ENCODE measurements around the gene PROB1. TPM values are rescaled to one million over a fixed set of nuclear protein-coding genes. Genes with fewer than 3 reads are reported as not detected.
"Not testable (repeated sequence)": the region's sequence is repeated elsewhere in the genome, so short reads cannot be mapped to it uniquely, and the experiment has no call there.

Gene PROB1
- total RNA-seq, 8 experiments from 2014 or later: 0.56 to 3.8 (median 1.3) TPM

GRCh38 chr5:139378101-139378825, 16.6 kb downstream of the PROB1 start:
- WGBS, 10 experiments: 73 to 100% (median 97%) methylated on average over 1 to 6 of the region's 47 CpGs; no CpG with 5 or more reads in 4 of the 10 experiments
- in situ Hi-C loops (cut with MboI; ENCODE audit: low pct_unique_long_range_greater_than_20kb in 2 of 9, low sequenced_read_pairs in 9 of 9, unreplicated experiment in 9 of 9): no loop called here
- Histone ChIP-seq H3K4me3 (no peak overlapping the region), H3K27ac (no peak overlapping the region), H3K4me1 (replicated peaks in 1 of 2) (no peaks in the 10 kb centered on the region)
- ATAC-seq (replicated peaks in 6 of 8): peak in 2 of 8 experiments; percentile 5 to 60

- Histone ChIP-seq H3K27ac (no peak overlapping the region), H3K4me3 (no peak overlapping the region), H3K4me1 (replicated peaks in 1 of 2) (no peaks in the 10 kb centered on the region)
- in situ Hi-C loops (cut with MboI; ENCODE audit: low pct_unique_long_range_greater_than_20kb in 2 of 9, low sequenced_read_pairs in 9 of 9, unreplicated experiment in 9 of 9): no loop called here
- ATAC-seq (replicated peaks in 6 of 8): no peak
- WGBS, 10 experiments: 80 to 100% (median 100%) methylated on average over 1 to 3 of the region's 3 CpGs; no CpG with 5 or more reads in 5 of the 10 experiments
These were observed 17.7 kb downstream of the PROB1 start for GRCh38 chr5:139377226-139377625.

GRCh38 chr5:139376364-139376763, 18.5 kb downstream of the PROB1 start:
- no peak for ATAC-seq (replicated peaks in 6 of 8)
- H3K4me1 ChIP-seq (replicated peaks in 1 of 2): no peaks in the 10 kb centered on the region
- H3K27ac ChIP-seq: no peak overlapping the region
- in situ Hi-C loops (cut with MboI; ENCODE audit: low pct_unique_long_range_greater_than_20kb in 2 of 9, low sequenced_read_pairs in 9 of 9, unreplicated experiment in 9 of 9): no loop called here
- WGBS, 10 experiments: 80 to 100% (median 94%) methylated on average over 1 to 6 of the region's 7 CpGs; no CpG with 5 or more reads in 2 of the 10 experiments
- no peak overlapping the region for H3K4me3 ChIP-seq

GRCh38 chr5:139374909-139375308, 20.0 kb downstream of the PROB1 start:
- ATAC-seq (replicated peaks in 6 of 8): peak in 2 of 8 experiments; percentile 8 to 10

GRCh38 chr5:139371482-139372435, 23.1 kb downstream of the PROB1 start:
- 67 to 94% (median 87%) methylated on average over 1 to 7 of the region's 7 CpGs for WGBS, 10 experiments
- H3K27ac ChIP-seq: no peak overlapping the region
- no peak for ATAC-seq (replicated peaks in 6 of 8)
- H3K4me1 ChIP-seq (replicated peaks in 1 of 2): no peaks in the 10 kb centered on the region
- H3K4me3 ChIP-seq: no peak overlapping the region
- in situ Hi-C loops (cut with MboI; ENCODE audit: low pct_unique_long_range_greater_than_20kb in 2 of 9, low sequenced_read_pairs in 9 of 9, unreplicated experiment in 9 of 9): no loop called here

More at GRCh38 chr5:139374909-139375308, 20.0 kb downstream of the PROB1 start:
- H3K27ac ChIP-seq: no peak overlapping the region
- in situ Hi-C loops (cut with MboI; ENCODE audit: low pct_unique_long_range_greater_than_20kb in 2 of 9, low sequenced_read_pairs in 9 of 9, unreplicated experiment in 9 of 9): no loop called here
- H3K4me1 ChIP-seq (replicated peaks in 1 of 2): no peaks in the 10 kb centered on the region
- no peak overlapping the region for H3K4me3 ChIP-seq
- 80 to 100% (median 92%) methylated on average over 1 to 2 of the region's 2 CpGs; no CpG with 5 or more reads in 7 of the 10 experiments for WGBS, 10 experiments

GRCh38 chr5:139369181-139369580, 25.7 kb downstream of the PROB1 start:
- Histone ChIP-seq H3K27ac (no peak overlapping the region), H3K4me3 (no peak overlapping the region), H3K4me1 (replicated peaks in 1 of 2) (no peaks in the 10 kb centered on the region)
- ATAC-seq (replicated peaks in 6 of 8): peak in 1 of 8 experiments; percentile 53
- WGBS, 10 experiments: 71 to 100% (median 100%) methylated on average over 1 of the region's 1 CpG; no CpG with 5 or more reads in 4 of the 10 experiments
- in situ Hi-C loops (cut with MboI; ENCODE audit: low pct_unique_long_range_greater_than_20kb in 2 of 9, low sequenced_read_pairs in 9 of 9, unreplicated experiment in 9 of 9): no loop called here

- 46 to 100% (median 90%) methylated on average over 2 of the region's 2 CpGs; no CpG with 5 or more reads in 2 of the 10 experiments for WGBS, 10 experiments
- in situ Hi-C loops (cut with MboI; ENCODE audit: low pct_unique_long_range_greater_than_20kb in 2 of 9, low sequenced_read_pairs in 9 of 9, unreplicated experiment in 9 of 9): no loop called here
- Histone ChIP-seq H3K4me3 (no peak overlapping the region), H3K27ac (no peak overlapping the region), H3K4me1 (replicated peaks in 1 of 2) (no peaks in the 10 kb centered on the region)
- no peak for ATAC-seq (replicated peaks in 6 of 8)
These were observed 26.3 kb downstream of the PROB1 start for GRCh38 chr5:139368613-139369012.

GRCh38 chr5:139364466-139364865, 30.4 kb downstream of the PROB1 start:
- 71 to 100% (median 92%) methylated on average over 1 to 2 of the region's 2 CpGs; no CpG with 5 or more reads in 1 of the 10 experiments for WGBS, 10 experiments
- H3K27ac ChIP-seq: no peak overlapping the region
- no peak overlapping the region for H3K4me3 ChIP-seq
- in situ Hi-C loops (cut with MboI; ENCODE audit: low pct_unique_long_range_greater_than_20kb in 2 of 9, low sequenced_read_pairs in 9 of 9, unreplicated experiment in 9 of 9): no loop called here
- ATAC-seq (replicated peaks in 6 of 8): no peak
- H3K4me1 ChIP-seq (replicated peaks in 1 of 2): no peaks in the 10 kb centered on the region

- no peaks in the 10 kb centered on the region for H3K4me1 ChIP-seq (replicated peaks in 1 of 2)
- H3K27ac ChIP-seq: no peak overlapping the region
- in situ Hi-C loops (cut with MboI; ENCODE audit: low pct_unique_long_range_greater_than_20kb in 2 of 9, low sequenced_read_pairs in 9 of 9, unreplicated experiment in 9 of 9): no loop called here
- no peak overlapping the region for H3K4me3 ChIP-seq
- ATAC-seq (replicated peaks in 6 of 8): peak in 2 of 8 experiments; percentile 89 to 97
- 67 to 100% (median 98%) methylated on average over 1 to 2 of the region's 2 CpGs; no CpG with 5 or more reads in 2 of the 10 experiments for WGBS, 10 experiments
These were observed 31.0 kb downstream of the PROB1 start for GRCh38 chr5:139363937-139364336.

- 30 to 95% (median 82%) methylated on average over 1 to 6 of the region's 6 CpGs; no CpG with 5 or more reads in 1 of the 10 experiments for WGBS, 10 experiments
- Histone ChIP-seq H3K4me1 (replicated peaks in 1 of 2) (no peaks in the 10 kb centered on the region), H3K4me3 (no peak overlapping the region), H3K27ac (no peak overlapping the region)
- peak in 1 of 8 experiments; percentile 65 for ATAC-seq (replicated peaks in 6 of 8)
- in situ Hi-C loops (cut with MboI; ENCODE audit: low pct_unique_long_range_greater_than_20kb in 2 of 9, low sequenced_read_pairs in 9 of 9, unreplicated experiment in 9 of 9): no loop called here
These were observed 33.0 kb downstream of the PROB1 start for GRCh38 chr5:139361835-139362429.

- ATAC-seq (replicated peaks in 6 of 8): no peak
- Histone ChIP-seq H3K4me3 (no peak overlapping the region), H3K27ac (no peak overlapping the region), H3K4me1 (replicated peaks in 1 of 2) (no peaks in the 10 kb centered on the region)
- 85 to 100% (median 98%) methylated on average over 1 to 4 of the region's 4 CpGs; no CpG with 5 or more reads in 2 of the 10 experiments for WGBS, 10 experiments
- in situ Hi-C loops (cut with MboI; ENCODE audit: low pct_unique_long_range_greater_than_20kb in 2 of 9, low sequenced_read_pairs in 9 of 9, unreplicated experiment in 9 of 9): no loop called here
These were observed 34.5 kb downstream of the PROB1 start for GRCh38 chr5:139360384-139360783.

GRCh38 chr5:139358064-139358463, 36.8 kb downstream of the PROB1 start:
- in situ Hi-C loops (cut with MboI; ENCODE audit: low pct_unique_long_range_greater_than_20kb in 2 of 9, low sequenced_read_pairs in 9 of 9, unreplicated experiment in 9 of 9): no loop called here
- no peak overlapping the region for H3K27ac ChIP-seq
- ATAC-seq (replicated peaks in 6 of 8): no peak
- no peaks in the 10 kb centered on the region for H3K4me1 ChIP-seq (replicated peaks in 1 of 2)
- no peak overlapping the region for H3K4me3 ChIP-seq

- in situ Hi-C loops (cut with MboI; ENCODE audit: low pct_unique_long_range_greater_than_20kb in 2 of 9, low sequenced_read_pairs in 9 of 9, unreplicated experiment in 9 of 9); H3K27ac ChIP-seq; H3K4me1 ChIP-seq (replicated peaks in 1 of 2); ATAC-seq (replicated peaks in 6 of 8); H3K4me3 ChIP-seq: not testable (repeated sequence)
- 97 to 100% (median 100%) methylated on average over 1 to 8 of the region's 8 CpGs; no CpG with 5 or more reads in 4 of the 10 experiments for WGBS, 10 experiments
These were observed 39.0 kb downstream of the PROB1 start for GRCh38 chr5:139355900-139356299.
